Activated T-cell treated with anti-CD3 and anti-CD28 coated beads for 48 hours (primary cell): Measurements from ENCODE around the gene TAAR5.
"Not testable (repeated sequence)": the region's sequence is repeated elsewhere in the genome, so short reads cannot be mapped to it uniquely, and the experiment has no call there.

Source experiments
- DNase-seq: peaks from one replicate; pipeline ENCODE4 v3.0.0-alpha.2; 2020; ENCODE audit warnings: low read depth

Gene TAAR5

DNA sequence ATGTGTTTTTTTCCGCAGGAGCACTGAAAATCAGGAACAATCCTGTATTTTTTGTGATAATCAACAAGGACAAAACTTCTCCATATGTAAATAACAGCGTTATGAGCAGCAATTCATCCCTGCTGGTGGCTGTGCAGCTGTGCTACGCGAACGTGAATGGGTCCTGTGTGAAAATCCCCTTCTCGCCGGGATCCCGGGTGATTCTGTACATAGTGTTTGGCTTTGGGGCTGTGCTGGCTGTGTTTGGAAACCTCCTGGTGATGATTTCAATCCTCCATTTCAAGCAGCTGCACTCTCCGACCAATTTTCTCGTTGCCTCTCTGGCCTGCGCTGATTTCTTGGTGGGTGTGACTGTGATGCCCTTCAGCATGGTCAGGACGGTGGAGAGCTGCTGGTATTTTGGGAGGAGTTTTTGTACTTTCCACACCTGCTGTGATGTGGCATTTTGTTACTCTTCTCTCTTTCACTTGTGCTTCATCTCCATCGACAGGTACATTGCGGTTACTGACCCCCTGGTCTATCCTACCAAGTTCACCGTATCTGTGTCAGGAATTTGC, 19.2 kb downstream of the TAAR5 start, which contains the start of gene TAAR6:
TSS of gene TAAR6 (plus strand) at position 102 of the 557 bp plus-strand sequence. CDS start at position 102, 0 bp downstream.
- no peak for DNase-seq

- no peak for DNase-seq
Measured at GRCh38 chr6:132569170-132569569, 20.4 kb downstream of the TAAR5 start.

GRCh38 chr6:132568611-132569010, 20.9 kb downstream of the TAAR5 start:
- DNase-seq = no peak

- no peak for DNase-seq
Measured at GRCh38 chr6:132567566-132567965, 22.0 kb downstream of the TAAR5 start.

GRCh38 chr6:132566404-132566803, 23.1 kb downstream of the TAAR5 start:
- no peak for DNase-seq

- DNase-seq = not testable (repeated sequence)
Measured at GRCh38 chr6:132560087-132560486, 29.5 kb downstream of the TAAR5 start.

DNA sequence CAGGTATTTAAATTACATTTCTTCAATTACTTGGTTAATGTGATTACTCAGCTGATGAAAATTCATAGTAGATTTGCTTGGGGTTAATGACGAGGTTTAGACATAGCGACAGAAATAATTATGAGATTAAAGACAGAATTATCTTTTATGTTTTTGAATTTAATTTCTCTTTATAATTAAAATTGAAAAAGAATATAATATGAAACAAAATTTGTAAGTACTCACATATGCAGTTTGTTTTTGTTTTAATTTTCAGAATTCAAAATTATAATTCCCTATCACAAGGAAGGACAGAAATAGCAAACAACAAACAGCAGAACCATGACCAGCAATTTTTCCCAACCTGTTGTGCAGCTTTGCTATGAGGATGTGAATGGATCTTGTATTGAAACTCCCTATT, 37.2 kb downstream of the TAAR5 start, which contains the start of gene TAAR8:
TSS of gene TAAR8 (plus strand) at position 301 of the 400 bp plus-strand sequence. CDS start at position 322, 21 bp downstream.
- no peak for DNase-seq

DNA sequence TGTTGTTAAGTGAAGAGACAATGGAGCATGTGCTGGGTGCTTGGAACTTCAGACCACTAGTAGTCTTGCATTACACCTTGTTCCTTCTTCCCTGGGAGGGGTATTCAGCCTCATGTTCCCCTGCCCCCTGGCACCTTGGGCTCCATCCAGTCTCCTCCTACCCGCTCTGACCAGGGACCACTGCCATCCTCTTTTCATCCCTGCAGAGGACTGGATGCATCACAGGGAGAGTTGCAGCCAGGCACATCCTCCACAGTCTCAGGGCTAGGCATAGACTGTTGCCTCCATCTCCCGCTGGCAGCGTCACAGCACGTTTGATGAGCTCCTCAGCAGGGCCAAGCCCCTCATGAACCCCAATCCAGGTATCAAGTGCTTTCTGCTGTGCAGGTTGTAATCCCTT, 38.3 kb downstream of the TAAR5 start:
- DNase-seq = no peak

GRCh38 chr6:132548746-132549463, 40.6 kb downstream of the TAAR5 start:
- DNase-seq = no peak

- DNase-seq = no peak
Measured at GRCh38 chr6:132544826-132545225, 44.7 kb downstream of the TAAR5 start.
